Mesenchymal stem cell (in vitro differentiated cells and primary cell): ENCODE data around the gene MGAT3.
A peak's percentile ranks its signal among the peaks of the same experiment; 100 is the strongest.

Experiments
- DNase-seq: peaks from one replicate; pipeline ENCODE4 v3.0.0-alpha.2; 2013
- H2AFZ ChIP-seq: one replicate; pipeline ENCODE4 v1.6.1; 2013; ENCODE audit warnings: low read depth, mild to moderate bottlenecking, control low read depth, inconsistent platforms, low read length, moderate library complexity
- H2AK5ac ChIP-seq: 2 replicates; pipeline ENCODE4 v1.6.1; 2013; ENCODE audit warnings: low read length, moderate library complexity, mild to moderate bottlenecking, inconsistent platforms; ENCODE audit not compliant: severe bottlenecking
- H2BK120ac ChIP-seq: one replicate; pipeline ENCODE4 v1.6.1; 2013; ENCODE audit warnings: low read depth, mild to moderate bottlenecking, inconsistent platforms, low read length, moderate library complexity
- H2BK12ac ChIP-seq, 2 experiments: one replicate each; pipeline ENCODE4 v1.6.1; 2013; ENCODE audit warnings: inconsistent platforms in 2 of 2, low read length in 2 of 2, mild to moderate bottlenecking in 2 of 2, moderate library complexity in 2 of 2, control low read depth in 1 of 2
- H2BK15ac ChIP-seq: one replicate; pipeline ENCODE4 v1.6.1; 2013; ENCODE audit warnings: mild to moderate bottlenecking, low read depth, inconsistent platforms; ENCODE audit not compliant: poor library complexity, severe bottlenecking
- H2BK5ac ChIP-seq: 2 replicates; pipeline ENCODE4 v1.6.1; 2013; ENCODE audit warnings: low read depth, mild to moderate bottlenecking, low read length, control low read depth, inconsistent platforms; ENCODE audit not compliant: poor library complexity, severe bottlenecking
- H3K14ac ChIP-seq, 2 experiments: one replicate each; pipeline ENCODE4 v1.6.1; 2013; ENCODE audit warnings: inconsistent platforms in 2 of 2, low read length in 2 of 2, control low read depth in 1 of 2, mild to moderate bottlenecking in 1 of 2, moderate library complexity in 1 of 2
- H3K18ac ChIP-seq, 2 experiments: one replicate each; pipeline ENCODE4 v1.6.1; 2013; ENCODE audit warnings: inconsistent platforms in 2 of 2, low read length in 2 of 2, control low read depth in 1 of 2, low read depth in 1 of 2, mild to moderate bottlenecking in 1 of 2
- H3K23ac ChIP-seq, 2 experiments: one replicate each; pipeline ENCODE4 v1.6.1; 2013; ENCODE audit warnings: inconsistent platforms in 2 of 2, low read length in 2 of 2, mild to moderate bottlenecking in 2 of 2, moderate library complexity in 2 of 2, control low read depth in 1 of 2
- H3K27ac ChIP-seq: 2 replicates; pipeline ENCODE4 v1.5.1; 2013; ENCODE audit warnings: mild to moderate bottlenecking, moderate library complexity, low read length, control low read depth, inconsistent platforms; ENCODE audit not compliant: poor library complexity, severe bottlenecking
- H3K27me3 ChIP-seq, 2 experiments: 2 replicates each; pipeline versions ENCODE4 v1.6.1 to v1.7.0; 2013; ENCODE audit warnings: low read length in 2 of 2, mild to moderate bottlenecking in 2 of 2, moderate library complexity in 2 of 2, control low read depth in 1 of 2, inconsistent platforms in 1 of 2; ENCODE audit not compliant: control insufficient read depth in 1 of 2, insufficient read depth in 1 of 2
- H3K36me3 ChIP-seq, 2 experiments: 2 replicates each; pipeline versions ENCODE4 v1.6.1 to v1.7.0; 2013; ENCODE audit warnings: low read length in 2 of 2, control low read depth in 1 of 2, inconsistent platforms in 1 of 2, low read depth in 1 of 2, mild to moderate bottlenecking in 1 of 2; ENCODE audit not compliant: insufficient read depth in 2 of 2, control insufficient read depth in 1 of 2
- H3K4ac ChIP-seq, 2 experiments: one replicate each; pipeline ENCODE4 v1.6.1; 2013; ENCODE audit warnings: inconsistent platforms in 2 of 2, low read length in 2 of 2, mild to moderate bottlenecking in 2 of 2, moderate library complexity in 2 of 2, control low read depth in 1 of 2, low read depth in 1 of 2
- H3K4me1 ChIP-seq: 2 replicates; pipeline ENCODE4 v1.6.1; 2013; ENCODE audit warnings: low read depth, low read length, control low read depth; ENCODE audit not compliant: control insufficient read depth, insufficient read depth
- H3K4me2 ChIP-seq: 2 replicates; pipeline ENCODE4 v1.6.1; 2013; ENCODE audit warnings: low read length, mild to moderate bottlenecking, inconsistent platforms; ENCODE audit not compliant: poor library complexity, severe bottlenecking
- H3K4me3 ChIP-seq, 2 experiments: 2 replicates each; pipeline versions ENCODE4 v1.5.1 to v1.7.0; 2013; ENCODE audit warnings: low read length in 2 of 2, mild to moderate bottlenecking in 2 of 2, control low read depth in 1 of 2, low read depth in 1 of 2; ENCODE audit not compliant: insufficient read depth in 1 of 2
- H3K79me1 ChIP-seq: replicated peaks from 2 replicates; pipeline ENCODE4 v1.6.1; 2013; ENCODE audit warnings: mild to moderate bottlenecking, control low read depth, low read length, inconsistent platforms; ENCODE audit not compliant: poor library complexity, severe bottlenecking
- H3K9ac ChIP-seq: 2 replicates; pipeline ENCODE4 v1.7.0; 2013; ENCODE audit warnings: mild to moderate bottlenecking, low read length, moderate library complexity
- H3K9me3 ChIP-seq: 2 replicates; pipeline ENCODE4 v1.7.0; 2013; ENCODE audit warnings: mild to moderate bottlenecking, low read length; ENCODE audit not compliant: control insufficient read depth
- H4K8ac ChIP-seq: one replicate; pipeline ENCODE4 v1.6.1; 2013; ENCODE audit warnings: inconsistent platforms, mild to moderate bottlenecking, low read length, moderate library complexity
- H4K91ac ChIP-seq: one replicate; pipeline ENCODE4 v1.6.1; 2013; ENCODE audit warnings: mild to moderate bottlenecking, low read length, inconsistent platforms
- WGBS: methylation state at CpG from one replicate; pipeline ENCODE4 v1.1.7; 2013; ENCODE audit warnings: mixed read lengths; 5-methylcytosine and 5-hydroxymethylcytosine counted together

The MGAT3 gene

DNA sequence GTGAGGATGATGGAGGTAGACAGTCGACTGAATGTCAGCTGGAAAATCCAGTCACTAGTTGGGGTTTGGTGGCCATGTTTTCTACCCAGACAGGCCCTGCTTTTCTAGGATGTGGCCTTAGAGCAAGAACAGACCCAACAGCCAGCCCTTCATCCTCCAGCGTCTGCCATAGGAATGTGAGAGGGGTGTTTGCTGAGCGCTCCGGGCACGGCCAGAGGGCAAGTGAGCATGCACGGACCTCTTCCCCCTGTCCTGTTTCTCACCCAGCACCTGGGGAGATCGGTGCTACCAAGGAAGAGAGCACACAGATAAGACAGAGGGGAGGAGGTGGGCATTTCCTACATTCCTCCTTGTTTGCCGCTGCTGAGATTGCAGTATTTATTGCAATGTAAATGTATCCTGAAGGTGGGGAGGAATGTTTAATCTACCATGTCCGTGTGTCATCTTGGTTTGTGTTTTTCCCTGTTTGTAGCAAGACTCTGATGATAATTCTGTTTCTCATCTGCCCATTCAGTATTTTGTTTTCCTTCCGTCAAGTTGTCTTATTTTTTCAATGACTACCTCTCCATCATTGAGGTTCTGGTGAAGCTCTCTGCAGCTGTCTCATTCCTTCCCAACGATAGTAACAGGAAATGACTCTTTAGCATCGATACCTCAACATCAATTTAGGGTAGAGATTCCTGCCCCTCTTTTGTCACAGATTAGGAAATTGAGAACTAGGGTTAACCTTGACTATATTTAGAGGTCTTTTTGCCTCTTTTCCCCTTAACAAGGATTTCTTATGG, 58.6 kb downstream of the MGAT3 start:
- Histone ChIP-seq H3K27me3 (no peaks in the 10 kb centered on the region), H2BK12ac (no peak overlapping the region), H3K4me1 (peaks cover 6% of the 10 kb centered on the region), H3K4ac (no peak overlapping the region), H2AK5ac (no peak overlapping the region), H3K23ac (no peak overlapping the region), H3K14ac (no peak overlapping the region), H4K91ac (no peak overlapping the region), H3K9me3 (no peaks in the 10 kb centered on the region), H3K18ac (no peak overlapping the region), H4K8ac (no peak overlapping the region), H3K4me2 (no peak overlapping the region), H2BK15ac (no peak overlapping the region), H2BK120ac (no peak overlapping the region), H2BK5ac (no peak overlapping the region), H2AFZ (no peak overlapping the region), H3K36me3 (peaks cover 50 to 70% of the 10 kb centered on the region in 2 experiments), H3K79me1 (peaks cover 45% of the 10 kb centered on the region), H3K27ac (no peak overlapping the region), H3K9ac (peak overlapping the region; percentile 27), H3K4me3 (no peak overlapping the region)
- WGBS = 90% methylated on average over 12 of the region's 12 CpGs
- DNase-seq = no peak

DNA sequence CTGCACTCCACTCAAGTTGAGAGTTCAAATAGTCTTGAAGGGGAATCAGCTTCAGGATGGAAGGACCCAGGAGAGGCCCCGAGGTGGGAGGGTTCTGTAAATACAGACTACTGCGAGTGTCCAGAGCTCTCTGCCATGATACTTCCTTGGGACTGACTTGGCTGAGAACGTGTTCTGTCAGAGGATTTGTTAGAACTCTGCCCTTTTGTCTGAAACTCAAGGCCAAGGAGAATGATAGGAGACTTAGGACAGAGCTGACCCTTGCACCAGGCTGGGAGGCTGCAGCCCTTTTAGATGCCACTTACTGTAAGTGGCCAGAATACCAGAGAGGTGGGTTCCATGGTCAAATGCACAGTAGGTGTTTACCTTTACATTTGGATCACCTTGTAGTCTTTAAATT, 60.7 kb downstream of the MGAT3 start:
- no peak overlapping the region for H4K8ac ChIP-seq
- no peak overlapping the region for H2BK12ac ChIP-seq
- H3K79me1 ChIP-seq = peaks cover 30% of the 10 kb centered on the region
- H3K9ac ChIP-seq = peak overlapping the region; percentile 100
- no peak overlapping the region for H4K91ac ChIP-seq
- H3K23ac ChIP-seq = no peak overlapping the region
- H2BK5ac ChIP-seq = no peak overlapping the region
- no peaks in the 10 kb centered on the region for H3K27me3 ChIP-seq
- no peak overlapping the region for H2BK15ac ChIP-seq
- no peak overlapping the region for H2BK120ac ChIP-seq
- WGBS = 94% methylated on average over 3 of the region's 3 CpGs
- no peak overlapping the region for H3K4me3 ChIP-seq
- H3K14ac ChIP-seq = no peak overlapping the region
- H3K36me3 ChIP-seq = peaks cover 46 to 66% of the 10 kb centered on the region in 2 experiments
- H2AK5ac ChIP-seq = no peak overlapping the region
- no peak overlapping the region for H3K18ac ChIP-seq
- H3K27ac ChIP-seq = no peak overlapping the region
- H3K4ac ChIP-seq = no peak overlapping the region
- no peak overlapping the region for H2AFZ ChIP-seq
- peaks cover 6% of the 10 kb centered on the region for H3K4me1 ChIP-seq
- H3K9me3 ChIP-seq = no peaks in the 10 kb centered on the region
- no peak for DNase-seq
- H3K4me2 ChIP-seq = no peak overlapping the region

DNA sequence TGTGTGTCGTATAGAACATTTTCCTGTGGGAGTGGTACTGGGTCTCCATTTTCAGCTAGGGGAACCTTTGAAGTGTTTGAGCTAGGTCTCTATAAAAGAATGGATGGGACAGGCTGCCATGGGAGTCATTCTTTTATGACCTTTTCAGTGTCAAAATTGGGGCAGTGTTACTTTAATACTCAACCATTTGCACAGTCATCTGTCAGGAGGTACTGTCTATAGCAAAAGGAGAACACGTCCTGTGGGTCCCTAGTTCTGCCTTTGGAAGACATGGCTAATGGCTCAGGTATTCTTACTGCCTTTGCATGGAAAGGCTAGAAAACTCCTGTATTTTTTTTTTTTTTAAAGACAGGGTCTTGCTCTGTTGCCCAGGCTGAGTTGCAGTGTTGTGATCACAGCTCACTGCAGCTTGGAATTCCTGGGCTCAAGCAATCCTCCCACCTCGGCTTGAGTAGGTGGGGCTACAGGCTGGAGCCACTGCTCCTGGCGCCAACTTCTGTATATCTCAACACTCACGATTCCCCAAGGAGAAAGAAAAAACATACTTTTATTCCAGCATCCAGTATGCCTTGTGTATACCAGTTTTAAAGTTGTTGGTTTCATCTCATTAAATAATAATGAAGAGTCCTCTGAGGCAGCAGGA, 61.5 kb downstream of the MGAT3 start:
- Histone ChIP-seq H3K14ac (no peak overlapping the region), H2BK120ac (no peak overlapping the region), H3K36me3 (peaks cover 49 to 67% of the 10 kb centered on the region in 2 experiments), H3K4ac (no peak overlapping the region), H3K79me1 (peaks cover 29% of the 10 kb centered on the region), H3K9me3 (no peaks in the 10 kb centered on the region), H3K9ac (peak overlapping the region; percentile 100), H2AFZ (no peak overlapping the region), H3K27me3 (no peaks in the 10 kb centered on the region), H2BK12ac (peak overlapping the region in 1 of 2 experiments; percentile 18), H3K27ac (no peak overlapping the region), H2BK15ac (no peak overlapping the region), H2BK5ac (no peak overlapping the region), H3K4me1 (peaks cover 9% of the 10 kb centered on the region), H4K91ac (no peak overlapping the region), H3K4me2 (no peak overlapping the region), H3K23ac (no peak overlapping the region), H4K8ac (no peak overlapping the region), H2AK5ac (peak overlapping the region; percentile 32), H3K18ac (no peak overlapping the region), H3K4me3 (peak overlapping the region in 1 of 2 experiments; percentile 97)
- DNase-seq = peak; percentile 19
- WGBS = 72% methylated on average over 3 of the region's 5 CpGs

DNA sequence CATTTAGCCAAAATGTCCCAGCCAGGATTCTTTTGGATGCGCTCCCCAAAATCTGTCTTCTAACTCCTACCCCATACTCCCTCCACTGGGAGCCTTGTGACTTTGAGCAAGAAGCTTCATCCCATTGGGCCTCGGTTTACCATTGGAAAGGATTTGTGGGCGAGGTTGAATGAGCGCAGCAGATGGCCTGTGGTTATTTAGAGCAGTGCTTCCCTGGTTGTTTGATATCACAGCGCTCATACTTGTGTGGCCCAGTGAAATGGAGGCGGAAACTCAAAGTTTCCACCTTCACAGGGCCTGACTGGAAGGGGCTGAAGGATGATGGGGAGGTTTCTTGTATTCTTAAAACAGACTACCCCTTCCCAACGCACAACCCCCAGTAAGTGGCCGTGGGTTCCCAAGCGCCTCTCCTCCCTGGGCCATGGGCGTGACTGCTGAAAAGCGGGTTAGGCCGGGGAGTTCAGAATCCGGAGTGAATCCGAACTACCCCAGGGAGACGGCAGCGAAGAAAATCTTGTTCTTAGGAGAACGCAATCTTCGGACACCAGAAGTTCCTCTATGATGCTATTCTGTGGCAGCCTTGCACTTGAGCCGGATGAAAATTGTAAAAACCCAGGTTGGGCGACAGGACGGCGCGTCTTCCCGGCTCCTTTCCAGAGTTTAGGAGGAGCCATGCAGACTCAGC, 62.3 kb downstream of the MGAT3 start:
- Histone ChIP-seq H3K4ac (peak overlapping the region; percentile 66 to 71), H2AFZ (peak overlapping the region; percentile 10), H2BK5ac (peak overlapping the region; percentile 49), H2BK12ac (peak overlapping the region in 1 of 2 experiments; percentile 18), H2BK15ac (no peak overlapping the region), H2BK120ac (no peak overlapping the region), H3K9me3 (no peaks in the 10 kb centered on the region), H2AK5ac (peak overlapping the region; percentile 81), H3K27me3 (no peaks in the 10 kb centered on the region), H3K14ac (peak overlapping the region in 1 of 2 experiments; percentile 23), H3K27ac (peak overlapping the region; percentile 94), H3K4me2 (peak overlapping the region; percentile 72), H3K4me1 (peaks cover 14% of the 10 kb centered on the region), H4K91ac (no peak overlapping the region), H3K4me3 (peak overlapping the region; percentile 77 to 97), H3K36me3 (peaks cover 47 to 63% of the 10 kb centered on the region in 2 experiments), H3K23ac (peak overlapping the region in 1 of 2 experiments; percentile 18), H3K9ac (peak overlapping the region; percentile 100), H4K8ac (peak overlapping the region; percentile 82), H3K79me1 (peaks cover 22% of the 10 kb centered on the region), H3K18ac (peak overlapping the region; percentile 35 to 93)
- WGBS = 10% methylated on average over 23 of the region's 24 CpGs
- no peak for DNase-seq
